A673 (cell line): Measurements from ENCODE around the gene CSNK1G3.

Experiments used
- EZH2 ChIP-seq: fragments of 200-600 bp; sonication (generic); IDR thresholded peaks from 2 replicates; pipeline ENCODE4 v1.6.1; 2017; ENCODE audit warnings: borderline replicate concordance, low read depth, mild to moderate bottlenecking, mixed read lengths, antibody characterized with exemption, low read length; ENCODE audit not compliant: poor library complexity, severe bottlenecking
- TF ChIP-seq, protein P1 (sequence below): fragments of 300-800, 200-600 bp; sonication (generic); conservative IDR thresholded peaks from 2 replicates; pipeline ENCODE4 v1.5.1; 2017; ENCODE audit warnings: low read depth, mild to moderate bottlenecking, antibody characterized with exemption, low read length, moderate library complexity, mixed read lengths

DNA sequence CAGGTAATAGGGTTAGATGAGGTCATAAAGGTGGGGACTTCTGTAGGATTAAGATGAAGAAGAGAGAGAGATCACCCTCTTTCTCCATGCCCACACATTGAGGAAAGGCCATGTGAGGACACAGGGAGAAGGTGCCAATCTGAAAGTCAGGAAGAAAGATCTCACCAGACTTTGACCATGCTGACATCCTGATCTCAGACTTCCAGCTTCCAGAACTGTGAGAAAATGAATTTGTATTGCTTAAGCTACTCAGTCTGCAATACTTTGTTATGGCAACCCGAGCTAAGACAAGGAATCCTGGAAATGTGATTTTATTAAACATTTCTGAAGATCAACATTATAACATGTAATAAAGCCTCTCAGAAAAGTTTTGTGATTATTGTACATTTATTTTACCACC, 3.5 kb upstream of the CSNK1G3 start:
- TF ChIP-seq, protein P1, sequence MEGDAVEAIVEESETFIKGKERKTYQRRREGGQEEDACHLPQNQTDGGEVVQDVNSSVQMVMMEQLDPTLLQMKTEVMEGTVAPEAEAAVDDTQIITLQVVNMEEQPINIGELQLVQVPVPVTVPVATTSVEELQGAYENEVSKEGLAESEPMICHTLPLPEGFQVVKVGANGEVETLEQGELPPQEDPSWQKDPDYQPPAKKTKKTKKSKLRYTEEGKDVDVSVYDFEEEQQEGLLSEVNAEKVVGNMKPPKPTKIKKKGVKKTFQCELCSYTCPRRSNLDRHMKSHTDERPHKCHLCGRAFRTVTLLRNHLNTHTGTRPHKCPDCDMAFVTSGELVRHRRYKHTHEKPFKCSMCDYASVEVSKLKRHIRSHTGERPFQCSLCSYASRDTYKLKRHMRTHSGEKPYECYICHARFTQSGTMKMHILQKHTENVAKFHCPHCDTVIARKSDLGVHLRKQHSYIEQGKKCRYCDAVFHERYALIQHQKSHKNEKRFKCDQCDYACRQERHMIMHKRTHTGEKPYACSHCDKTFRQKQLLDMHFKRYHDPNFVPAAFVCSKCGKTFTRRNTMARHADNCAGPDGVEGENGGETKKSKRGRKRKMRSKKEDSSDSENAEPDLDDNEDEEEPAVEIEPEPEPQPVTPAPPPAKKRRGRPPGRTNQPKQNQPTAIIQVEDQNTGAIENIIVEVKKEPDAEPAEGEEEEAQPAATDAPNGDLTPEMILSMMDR: no peak
- TF ChIP-seq EZH2: no peak
